CD14-positive monocyte (primary cell): ENCODE measurements around the gene WNT8B. TPM values are rescaled to one million over a fixed set of nuclear protein-coding genes. Genes with fewer than 3 reads are reported as not detected.

Experiments used
- DNase-seq, 3 donors: peaks; one replicate each; pipeline ENCODE4 v3.0.0-alpha.2; 2011 to 2022
- H2AFZ ChIP-seq: 2 replicates; pipeline ENCODE4 v1.6.0; 2012; ENCODE audit warnings: mild to moderate bottlenecking, low read depth, low read length, inconsistent platforms; ENCODE audit not compliant: insufficient read depth, poor library complexity, severe bottlenecking
- H3K27ac ChIP-seq, 2 donors: 1 replicate in 1 of 2; 2 replicates in 1 of 2; pipeline ENCODE4 v1.5.1; 2012 to 2013; ENCODE audit warnings: low read length in 2 of 2, control low read depth in 1 of 2, inconsistent platforms in 1 of 2, low read depth in 1 of 2, mild to moderate bottlenecking in 1 of 2
- H3K27me3 ChIP-seq, 2 donors: one replicate each; pipeline versions ENCODE4 v1.6.0 to v1.6.1; 2011 to 2013; ENCODE audit warnings: low read length in 2 of 2; ENCODE audit not compliant: control insufficient read depth in 2 of 2, insufficient read depth in 2 of 2
- H3K36me3 ChIP-seq, 2 donors: replicated peaks in 1 of 2; 1 replicate in 1 of 2; 2 replicates in 1 of 2; pipeline versions ENCODE4 v1.5.1 to v1.6.1; 2012 to 2013; ENCODE audit warnings: low read length in 2 of 2, control low read depth in 1 of 2, inconsistent platforms in 1 of 2, mild to moderate bottlenecking in 1 of 2; ENCODE audit not compliant: insufficient read depth in 2 of 2, control insufficient read depth in 1 of 2
- H3K4me1 ChIP-seq, 2 donors: 1 replicate in 1 of 2; 2 replicates in 1 of 2; pipeline versions ENCODE4 v1.5.1 to v1.6.1; 2012 to 2013; ENCODE audit warnings: low read length in 2 of 2, control low read depth in 1 of 2, inconsistent platforms in 1 of 2, mild to moderate bottlenecking in 1 of 2, moderate library complexity in 1 of 2; ENCODE audit not compliant: insufficient read depth in 2 of 2, control insufficient read depth in 1 of 2
- H3K4me2 ChIP-seq: replicated peaks from 2 replicates; pipeline ENCODE3; 2012; ENCODE audit warnings: low read length, moderate library complexity, mild to moderate bottlenecking; ENCODE audit not compliant: poor library complexity, severe bottlenecking; ENCODE audit errors: extremely low read depth
- H3K4me3 ChIP-seq, 3 experiments: fragments of 200-600 bp in 1 of 3; sonication (generic) in 1 of 3; replicated peaks in 1 of 3; 1 replicate in 2 of 3; 2 replicates in 1 of 3; pipeline ENCODE4 v1.5.1; 2011 to 2013; ENCODE audit warnings: low read length in 3 of 3, mild to moderate bottlenecking in 3 of 3, control low read depth in 2 of 3, low read depth in 2 of 3, inconsistent platforms in 1 of 3, moderate library complexity in 1 of 3
- H3K79me2 ChIP-seq: 2 replicates; pipeline ENCODE4 v1.6.0; 2012; ENCODE audit warnings: mild to moderate bottlenecking, control low read depth, inconsistent platforms, low read length, moderate library complexity; ENCODE audit not compliant: insufficient read depth
- H3K9ac ChIP-seq: 2 replicates; pipeline ENCODE4 v1.6.0; 2017; ENCODE audit warnings: low read length, mild to moderate bottlenecking; ENCODE audit not compliant: insufficient read depth, poor library complexity, severe bottlenecking
- H3K9me3 ChIP-seq, 2 donors: replicated peaks in 1 of 2; 1 replicate in 1 of 2; 2 replicates in 1 of 2; pipeline versions ENCODE4 v1.5.1 to v1.6.1; 2012 to 2013; ENCODE audit warnings: low read length in 2 of 2, control low read depth in 1 of 2; ENCODE audit not compliant: control insufficient read depth in 1 of 2, insufficient read depth in 1 of 2
- H4K20me1 ChIP-seq: 2 replicates; pipeline ENCODE4 v1.6.0; 2012; ENCODE audit warnings: mild to moderate bottlenecking, low read length, control low read depth, moderate library complexity; ENCODE audit not compliant: insufficient read depth
- H3K27ac Mint-ChIP-seq, 7 donors: one replicate each; pipeline ENCODE4 v1.8.0; 2020; ENCODE audit warnings: mild to moderate bottlenecking in 7 of 7, mixed read lengths in 7 of 7, moderate library complexity in 6 of 7, inconsistent platforms in 2 of 7
- H3K27me3 Mint-ChIP-seq, 3 donors: one replicate each; pipeline ENCODE4 v1.8.0; 2021 to 2022; ENCODE audit warnings: low read depth in 3 of 3, mild to moderate bottlenecking in 3 of 3, mixed read lengths in 3 of 3, moderate library complexity in 3 of 3, inconsistent platforms in 1 of 3
- H3K36me3 Mint-ChIP-seq, 2 donors: one replicate each; pipeline ENCODE4 v1.8.0; 2020; ENCODE audit warnings: mixed read lengths in 2 of 2, inconsistent platforms in 1 of 2, mild to moderate bottlenecking in 1 of 2
- H3K4me1 Mint-ChIP-seq: one replicate; pipeline ENCODE4 v1.8.0; 2020; ENCODE audit warnings: mild to moderate bottlenecking, mixed read lengths
- H3K4me3 Mint-ChIP-seq, 2 donors: one replicate each; pipeline ENCODE4 v1.8.0; 2020; ENCODE audit warnings: mild to moderate bottlenecking in 2 of 2, mixed read lengths in 2 of 2, moderate library complexity in 1 of 2
- H3K9me3 Mint-ChIP-seq, 7 donors: one replicate each; pipeline ENCODE4 v1.8.0; 2020 to 2022; ENCODE audit warnings: mixed read lengths in 7 of 7, mild to moderate bottlenecking in 6 of 7, moderate library complexity in 6 of 7, inconsistent platforms in 2 of 7
- CTCF ChIP-seq: fragments of 200-600 bp; IDR thresholded peaks from one replicate; pipeline ENCODE4 v1.8.0; 2022; ENCODE audit warnings: antibody characterized with exemption, mild to moderate bottlenecking
- WGBS: methylation state at CpG from one replicate; pipeline ENCODE4 v1.1.5; 2013; ENCODE audit warnings: missing lambda C conversion rate; ENCODE audit not compliant: insufficient coverage; 5-methylcytosine and 5-hydroxymethylcytosine counted together
- intact Hi-C, 2 donors: fragments of 100-400 bp; cut with micrococcal nuclease; formaldehyde crosslinking; loops; one replicate each; pipeline versions ENCODE4 v1.15.0 to v1.15.1; 2023
- polyA plus RNA-seq, 3 donors: library from polyadenylated mRNA; depleted of rRNA in 1 of 3; unstranded in 2 of 3; stranded (reverse) in 1 of 3; fragments of 300-500 nt in 2 of 3; fragments of >200 nt in 1 of 3; fragmentation: Illumina TruSeq in 2 of 3; gene quantifications; 1 replicate in 2 of 3; 2 replicates in 1 of 3; pipeline ENCODE4 v1.2.3, GENCODE V29; 2012 to 2021

Gene WNT8B
- polyA plus RNA-seq, 3 donors, result not detected

GRCh38 chr10:100522107-100522801 is 59.4 kb downstream of the WNT8B start:
- peaks cover 12% of the 10 kb centered on the region for H3K4me1 Mint-ChIP-seq
- H3K27ac Mint-ChIP-seq, result peak overlapping the region in 1 of 7 donors; percentile 41
- Histone ChIP-seq H4K20me1 (peaks cover 4% of the 10 kb centered on the region), H3K9me3 (peaks cover 0 to 13% of the 10 kb centered on the region in 2 donors), H2AFZ (no peak overlapping the region), H3K4me1 (peaks cover 5 to 10% of the 10 kb centered on the region in 2 donors), H3K9ac (no peak overlapping the region), H3K4me2 (no peak overlapping the region), H3K27me3 (peaks cover 16 to 18% of the 10 kb centered on the region in 2 donors), H3K27ac (no peak overlapping the region), H3K36me3 (peaks cover 48 to 58% of the 10 kb centered on the region in 2 donors), H3K4me3 (no peak overlapping the region), H3K79me2 (no peaks in the 10 kb centered on the region)
- no peak overlapping the region for H3K4me3 Mint-ChIP-seq
- intact Hi-C loops, result loop anchor here in 1 of 2 donors (5.0 kb wide), 2 partner anchors 85 to 185 kb away; no protein-coding TSS in a partner anchor
- TF ChIP-seq CTCF, result no peak
- WGBS, result no CpG with 5 or more reads among the region's 5 CpGs
- H3K27me3 Mint-ChIP-seq, result peaks cover 20 to 24% (median 22%) of the 10 kb centered on the region in 3 donors
- H3K36me3 Mint-ChIP-seq, result peaks cover 68 to 71% of the 10 kb centered on the region in 2 donors
- H3K9me3 Mint-ChIP-seq, result peaks cover 0 to 7% (median 0%) of the 10 kb centered on the region in 7 donors
- DNase-seq, result no peak

GRCh38 chr10:100522945-100523344 is 60.1 kb downstream of the WNT8B start:
- Histone ChIP-seq H3K27ac (no peak overlapping the region), H3K27me3 (peaks cover 16 to 18% of the 10 kb centered on the region in 2 donors), H3K4me1 (peaks cover 5 to 11% of the 10 kb centered on the region in 2 donors), H3K4me3 (no peak overlapping the region), H4K20me1 (peaks cover 4% of the 10 kb centered on the region), H3K9ac (no peak overlapping the region), H3K79me2 (peaks cover 5% of the 10 kb centered on the region), H3K4me2 (no peak overlapping the region), H2AFZ (no peak overlapping the region), H3K9me3 (peaks cover 0 to 13% of the 10 kb centered on the region in 2 donors), H3K36me3 (peaks cover 48 to 60% of the 10 kb centered on the region in 2 donors)
- no peak for TF ChIP-seq CTCF
- Mint-ChIP-seq H3K9me3 (peaks cover 0 to 7% (median 0%) of the 10 kb centered on the region in 7 donors), H3K36me3 (peaks cover 65 to 67% of the 10 kb centered on the region in 2 donors), H3K27ac (no peak overlapping the region), H3K27me3 (peaks cover 19 to 24% (median 20%) of the 10 kb centered on the region in 3 donors), H3K4me1 (peaks cover 12% of the 10 kb centered on the region), H3K4me3 (no peak overlapping the region)
- WGBS, result 98% methylated on average over 8 of the region's 9 CpGs
- intact Hi-C loops, result loop anchor here in 1 of 2 donors (5.0 kb wide), 2 partner anchors 86 to 186 kb away; no protein-coding TSS in a partner anchor
- no peak for DNase-seq
